A673 (cell line): ENCODE results near the gene FRMD4A. TPM values are rescaled to one million over a fixed set of nuclear protein-coding genes. Genes with fewer than 3 reads are reported as not detected.

ENCODE experiments used
- BruUV-seq: library from RNA; stranded (reverse); fragments of 400-500 nt; replicated peaks from 2 replicates; lab custom pipeline; 2021; lab: Mats Ljungman, UMichigan
- CTCF ChIA-PET: fragments of 300-600 bp; sonication (Branson Sonifier 250); formaldehyde crosslinking; loops from one replicate; lab custom pipeline; 2022; ENCODE audit warnings: antibody characterized with exemption; lab: Charles Lee
- POLR2A ChIA-PET: fragments of 300-600 bp; sonication (Branson Sonifier 250); formaldehyde crosslinking; loops from one replicate; lab custom pipeline; 2022; ENCODE audit warnings: antibody characterized with exemption; ENCODE audit not compliant: low non-redundant PET; lab: Charles Lee
- DNase-seq: peaks from one replicate; pipeline ENCODE4 v3.0.0-alpha.2; 2015; ENCODE audit warnings: low spot score
- H3K27ac ChIP-seq: fragments of 200-600 bp; sonication (generic); 2 replicates; pipeline ENCODE4 v1.5.1; 2016; ENCODE audit warnings: mixed run types, low read depth, mild to moderate bottlenecking, mixed read lengths, antibody characterized with exemption, low read length; ENCODE audit not compliant: poor library complexity, severe bottlenecking
- H3K27me3 ChIP-seq: fragments of 200-600 bp; sonication (generic); replicated peaks from 2 replicates; pipeline ENCODE4 v1.6.1; 2017; ENCODE audit warnings: mixed run types, low read depth, mild to moderate bottlenecking, mixed read lengths, antibody characterized with exemption, low read length; ENCODE audit not compliant: insufficient read depth, poor library complexity
- H3K36me3 ChIP-seq: fragments of 200-600 bp; sonication (generic); 2 replicates; pipeline ENCODE4 v1.6.1; 2016; ENCODE audit warnings: mixed run types, mild to moderate bottlenecking, mixed read lengths, antibody characterized with exemption, low read length; ENCODE audit not compliant: insufficient read depth, poor library complexity, severe bottlenecking
- H3K4me1 ChIP-seq: fragments of 200-600 bp; sonication (generic); 2 replicates; pipeline ENCODE4 v1.6.1; 2017; ENCODE audit warnings: mixed run types, mild to moderate bottlenecking, mixed read lengths, antibody characterized with exemption, low read length; ENCODE audit not compliant: insufficient read depth, poor library complexity, severe bottlenecking
- H3K4me3 ChIP-seq: fragments of 200-600 bp; sonication (generic); 2 replicates; pipeline ENCODE4 v1.5.1; 2016; ENCODE audit warnings: low read depth, mixed run types, mild to moderate bottlenecking, mixed read lengths, low read length; ENCODE audit not compliant: poor library complexity, severe bottlenecking
- H3K9me3 ChIP-seq: fragments of 200-600 bp; sonication (generic); 2 replicates; pipeline ENCODE4 v1.6.1; 2016; ENCODE audit warnings: mixed run types, low read depth, mild to moderate bottlenecking, mixed read lengths, antibody characterized with exemption, low read length; ENCODE audit not compliant: poor library complexity, severe bottlenecking
- EZH2 ChIP-seq: fragments of 200-600 bp; sonication (generic); IDR thresholded peaks from 2 replicates; pipeline ENCODE4 v1.6.1; 2017; ENCODE audit warnings: borderline replicate concordance, low read depth, mild to moderate bottlenecking, mixed read lengths, antibody characterized with exemption, low read length; ENCODE audit not compliant: poor library complexity, severe bottlenecking
- intact Hi-C: fragments of 100-400 bp; cut with micrococcal nuclease; formaldehyde crosslinking; loops from one replicate; pipeline ENCODE4 v1.10.0; 2022; ENCODE audit not compliant: unreplicated experiment
- total RNA-seq: library from RNA; stranded (reverse); gene quantifications from 2 replicates; pipeline ENCODE4 v1.2.3, GENCODE V29; 2021
- TF ChIP-seq, protein P1 (sequence below): fragments of 300-800, 200-600 bp; sonication (generic); conservative IDR thresholded peaks from 2 replicates; pipeline ENCODE4 v1.5.1; 2017; ENCODE audit warnings: low read depth, mild to moderate bottlenecking, antibody characterized with exemption, low read length, moderate library complexity, mixed read lengths

The FRMD4A gene
- total RNA-seq, 1 experiment from 2014 or later = 26.3 TPM

DNA sequence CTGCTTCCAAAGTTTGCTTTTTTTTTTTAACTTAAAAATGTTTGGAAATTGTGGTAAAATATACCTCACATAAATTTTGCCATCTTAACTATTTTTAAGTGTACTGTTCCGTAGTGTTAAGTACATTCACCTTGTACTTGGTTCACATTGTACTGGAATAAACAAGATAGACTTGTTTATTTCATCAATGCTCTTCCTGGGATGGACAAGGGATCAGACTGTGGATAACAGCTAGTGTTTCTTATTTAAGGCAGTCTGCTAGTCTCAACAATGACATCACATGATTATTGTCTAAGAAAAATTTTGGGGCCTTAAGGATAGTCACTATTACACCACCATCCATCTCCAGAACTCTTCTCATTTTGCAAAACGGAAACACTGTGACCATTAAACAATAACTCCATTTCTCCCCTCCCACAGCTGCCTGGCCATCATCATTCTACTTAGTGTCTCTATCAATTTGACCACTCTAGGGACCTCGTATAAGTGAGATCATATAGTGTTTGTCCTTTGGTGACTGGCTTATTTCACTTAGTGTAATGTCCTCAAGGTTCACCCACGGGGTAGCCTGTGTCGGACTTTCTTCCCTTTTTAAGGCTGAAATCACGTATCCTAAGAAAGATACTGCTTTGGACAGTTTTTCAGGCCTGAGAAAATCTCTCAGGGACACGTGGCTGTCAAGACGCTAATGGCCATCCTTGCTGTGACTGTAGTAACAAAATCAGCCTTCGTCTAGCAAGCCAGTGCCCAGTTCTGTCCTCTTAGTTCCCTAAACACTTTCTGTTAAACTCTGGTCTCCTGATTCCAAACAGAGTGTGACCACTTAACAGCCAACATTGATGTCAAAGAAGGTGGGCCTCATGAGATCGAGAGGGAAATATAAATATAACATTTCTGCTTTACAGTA lies 305.2 kb downstream of the FRMD4A start:
- Histone ChIP-seq H3K4me3 (no peak overlapping the region), H3K27ac (no peak overlapping the region), H3K27me3 (peaks cover 9% of the 10 kb centered on the region), H3K4me1 (no peaks in the 10 kb centered on the region), H3K9me3 (no peaks in the 10 kb centered on the region), H3K36me3 (no peaks in the 10 kb centered on the region)
- intact Hi-C loops = no loop called here
- ChIA-PET CTCF (no interaction called here), POLR2A (no interaction called here)
- BruUV-seq = no TSS peak
- DNase-seq = no peak
- TF ChIP-seq, protein P1, sequence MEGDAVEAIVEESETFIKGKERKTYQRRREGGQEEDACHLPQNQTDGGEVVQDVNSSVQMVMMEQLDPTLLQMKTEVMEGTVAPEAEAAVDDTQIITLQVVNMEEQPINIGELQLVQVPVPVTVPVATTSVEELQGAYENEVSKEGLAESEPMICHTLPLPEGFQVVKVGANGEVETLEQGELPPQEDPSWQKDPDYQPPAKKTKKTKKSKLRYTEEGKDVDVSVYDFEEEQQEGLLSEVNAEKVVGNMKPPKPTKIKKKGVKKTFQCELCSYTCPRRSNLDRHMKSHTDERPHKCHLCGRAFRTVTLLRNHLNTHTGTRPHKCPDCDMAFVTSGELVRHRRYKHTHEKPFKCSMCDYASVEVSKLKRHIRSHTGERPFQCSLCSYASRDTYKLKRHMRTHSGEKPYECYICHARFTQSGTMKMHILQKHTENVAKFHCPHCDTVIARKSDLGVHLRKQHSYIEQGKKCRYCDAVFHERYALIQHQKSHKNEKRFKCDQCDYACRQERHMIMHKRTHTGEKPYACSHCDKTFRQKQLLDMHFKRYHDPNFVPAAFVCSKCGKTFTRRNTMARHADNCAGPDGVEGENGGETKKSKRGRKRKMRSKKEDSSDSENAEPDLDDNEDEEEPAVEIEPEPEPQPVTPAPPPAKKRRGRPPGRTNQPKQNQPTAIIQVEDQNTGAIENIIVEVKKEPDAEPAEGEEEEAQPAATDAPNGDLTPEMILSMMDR = no peak
- TF ChIP-seq EZH2 = no peak

DNA sequence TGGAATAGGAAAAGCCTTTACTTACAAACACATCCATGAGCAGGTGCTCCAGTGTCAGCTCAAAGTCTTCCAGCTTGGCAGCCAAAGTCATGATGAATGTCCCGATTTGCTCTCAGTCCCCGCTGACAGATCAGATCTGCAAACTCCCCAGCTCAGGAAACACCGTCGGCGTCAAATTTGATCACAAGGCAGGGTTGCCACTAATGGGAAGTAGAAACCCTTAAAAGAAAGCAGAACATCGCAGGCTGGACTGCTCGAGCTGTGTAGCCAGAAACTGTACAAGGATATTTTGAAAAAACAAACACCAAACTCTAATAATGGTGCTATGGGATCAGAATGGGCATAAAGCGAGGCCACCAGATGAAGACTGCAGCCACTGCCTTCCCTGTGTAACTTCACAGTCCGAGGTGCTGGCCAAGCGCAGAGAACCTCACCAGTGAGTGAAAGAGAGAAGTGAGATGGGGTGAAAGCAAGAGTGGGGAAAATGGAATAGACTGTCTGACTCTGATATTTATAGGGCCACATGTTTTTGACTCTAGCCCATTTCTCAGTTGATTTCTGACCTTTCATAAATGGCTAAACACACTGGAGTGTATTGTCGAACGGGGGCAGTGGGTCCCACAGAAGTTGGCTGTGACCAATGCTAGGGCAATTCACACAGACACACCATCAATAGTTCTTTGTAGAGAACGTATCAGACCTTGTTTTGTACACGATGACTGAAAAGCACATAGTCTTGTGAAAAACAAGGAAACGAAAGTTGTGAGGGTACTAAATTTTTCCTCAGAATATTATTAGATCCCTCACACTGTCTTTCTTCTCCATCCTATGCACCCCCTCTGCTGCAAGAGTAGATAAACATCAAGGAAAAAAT lies 306.2 kb downstream of the FRMD4A start:
- Histone ChIP-seq H3K4me3 (no peak overlapping the region), H3K4me1 (no peaks in the 10 kb centered on the region), H3K27me3 (peaks cover 5% of the 10 kb centered on the region), H3K36me3 (no peaks in the 10 kb centered on the region), H3K27ac (no peak overlapping the region), H3K9me3 (no peaks in the 10 kb centered on the region)
- POLR2A ChIA-PET = no interaction called here
- CTCF ChIA-PET = no interaction called here
- no peak for DNase-seq
- intact Hi-C loops = no loop called here
- TF ChIP-seq, protein P1 = no peak
- TF ChIP-seq EZH2 = no peak
- BruUV-seq = no TSS peak

DNA sequence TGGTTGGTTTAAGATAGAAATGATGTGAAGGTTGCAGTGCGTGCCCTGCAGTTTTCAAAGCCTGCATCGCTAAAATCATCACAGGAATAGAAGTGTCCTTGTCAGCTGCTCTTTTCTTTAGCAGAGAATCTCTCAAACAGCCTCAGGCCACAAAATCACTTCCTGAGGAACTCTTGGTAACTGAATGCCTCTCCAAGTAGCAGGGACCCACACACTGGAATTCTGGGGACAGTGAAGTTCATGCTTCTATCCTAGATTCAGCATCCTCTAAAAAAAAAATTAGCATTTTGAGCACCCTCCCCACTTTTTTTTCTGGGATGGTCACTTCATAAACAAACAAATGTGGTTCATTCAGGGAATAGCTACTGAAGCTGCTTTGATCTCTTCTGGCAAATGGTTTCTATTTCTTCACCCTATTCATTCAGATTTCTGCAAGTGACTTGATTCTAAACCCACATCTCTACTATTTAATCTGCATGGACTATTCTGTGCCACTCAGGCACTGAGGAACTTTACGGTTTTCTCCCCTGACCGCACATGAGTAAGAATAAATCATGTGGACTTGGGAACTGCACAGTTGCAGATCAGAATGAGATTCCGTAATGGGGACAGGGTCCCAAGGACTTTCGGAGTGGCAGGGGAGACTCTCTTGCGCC lies 306.9 kb downstream of the FRMD4A start:
- H3K36me3 ChIP-seq = no peaks in the 10 kb centered on the region
- no peaks in the 10 kb centered on the region for H3K9me3 ChIP-seq
- CTCF ChIA-PET = no interaction called here
- no peak for DNase-seq
- H3K27me3 ChIP-seq = peaks cover 5% of the 10 kb centered on the region
- H3K4me3 ChIP-seq = no peak overlapping the region
- no peak overlapping the region for H3K27ac ChIP-seq
- BruUV-seq = no TSS peak
- POLR2A ChIA-PET = no interaction called here
- TF ChIP-seq, protein P1 = no peak
- no peak for TF ChIP-seq EZH2
- intact Hi-C loops = no loop called here
- no peaks in the 10 kb centered on the region for H3K4me1 ChIP-seq
